Endothelial cell of umbilical vein (primary cell): Measurements from ENCODE around the gene AGPS.

ENCODE experiments used
- CTCF ChIP-seq, 2 donors: IDR thresholded peaks; 1 replicate in 1 of 2; 2 replicates in 1 of 2; pipeline ENCODE4 v1.5.1; 2011; ENCODE audit warnings: low read length in 2 of 2, mild to moderate bottlenecking in 2 of 2, moderate library complexity in 2 of 2, control low read depth in 1 of 2, inconsistent platforms in 1 of 2, low read depth in 1 of 2; ENCODE audit not compliant: insufficient read depth in 1 of 2; ENCODE audit errors: extremely low read depth in 1 of 2
- EZH2 ChIP-seq: IDR thresholded peaks from 2 replicates; pipeline ENCODE4 v1.6.1; 2012; ENCODE audit warnings: borderline replicate concordance, low read depth, mild to moderate bottlenecking, moderate library complexity, low read length, inconsistent platforms; ENCODE audit not compliant: severe bottlenecking
- JUN ChIP-seq: IDR thresholded peaks from 2 replicates; pipeline ENCODE4 v1.6.1; 2011; ENCODE audit warnings: borderline replicate concordance, low read depth; ENCODE audit not compliant: insufficient read length, insufficient read depth
- MAX ChIP-seq: IDR thresholded peaks from 2 replicates; pipeline ENCODE4 v1.6.1; 2011; ENCODE audit not compliant: insufficient read depth, insufficient read length
- POLR2A ChIP-seq: IDR thresholded peaks from 2 replicates; pipeline ENCODE4 v1.6.1; 2012; ENCODE audit warnings: low read depth, mild to moderate bottlenecking, control low read depth, low read length
- POLR2AphosphoS5 ChIP-seq: IDR thresholded peaks from 2 replicates; pipeline ENCODE4 v1.6.1; 2012; ENCODE audit warnings: low read depth, mild to moderate bottlenecking, control low read depth, low read length, moderate library complexity; ENCODE audit not compliant: insufficient read depth

- TF ChIP-seq CTCF (IDR thresholded peaks at IDR 0.05; ENCODE audit: extremely low read depth in 1 of 2, insufficient read depth in 1 of 2, low read depth in 1 of 2, low read length in 2 of 2) (no peak), EZH2 (no peak), POLR2A (no peak), POLR2AphosphoS5 (no peak), MAX (no peak), JUN (no peak)
These were observed 11.3 kb downstream of the AGPS start for GRCh38 chr2:177403838-177404237.
